COR-L47 (cell line): ENCODE data around the gene TMEM217.
A peak's percentile ranks its signal among the peaks of the same experiment; 100 is the strongest.

Experiments used
- DNase-seq: peaks from one replicate; lab custom pipeline; 2025; lab: John Stamatoyannopoulos, UW

TMEM217 gene

DNA sequence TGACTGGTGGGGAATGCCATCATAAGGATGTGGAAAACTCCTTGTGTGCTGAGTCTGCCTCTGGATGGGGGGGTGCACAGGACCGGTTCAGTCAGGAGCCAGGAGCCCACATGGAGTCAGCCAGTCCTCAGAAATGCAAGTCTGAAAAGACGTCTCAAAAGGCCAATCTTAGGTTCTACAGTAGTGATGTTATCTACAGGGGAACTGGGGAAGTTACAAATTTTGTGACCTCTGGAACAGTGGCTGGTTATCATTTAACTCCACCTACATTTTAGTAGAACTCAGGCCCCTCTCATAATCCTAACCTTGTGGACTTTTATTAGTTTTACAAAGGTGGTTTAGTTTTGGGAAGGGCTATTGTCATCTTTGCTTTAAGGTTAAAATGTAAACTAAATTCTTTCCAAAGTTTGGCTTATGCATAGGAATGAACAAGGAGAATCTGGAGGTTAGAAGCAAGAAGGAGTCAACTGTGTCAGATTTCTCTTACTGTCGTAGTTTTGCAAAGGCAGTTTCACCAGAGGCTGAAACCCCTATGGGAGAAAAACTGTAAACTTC lies 14.1 kb downstream of the TMEM217 start:
- DNase-seq: no peak

DNA sequence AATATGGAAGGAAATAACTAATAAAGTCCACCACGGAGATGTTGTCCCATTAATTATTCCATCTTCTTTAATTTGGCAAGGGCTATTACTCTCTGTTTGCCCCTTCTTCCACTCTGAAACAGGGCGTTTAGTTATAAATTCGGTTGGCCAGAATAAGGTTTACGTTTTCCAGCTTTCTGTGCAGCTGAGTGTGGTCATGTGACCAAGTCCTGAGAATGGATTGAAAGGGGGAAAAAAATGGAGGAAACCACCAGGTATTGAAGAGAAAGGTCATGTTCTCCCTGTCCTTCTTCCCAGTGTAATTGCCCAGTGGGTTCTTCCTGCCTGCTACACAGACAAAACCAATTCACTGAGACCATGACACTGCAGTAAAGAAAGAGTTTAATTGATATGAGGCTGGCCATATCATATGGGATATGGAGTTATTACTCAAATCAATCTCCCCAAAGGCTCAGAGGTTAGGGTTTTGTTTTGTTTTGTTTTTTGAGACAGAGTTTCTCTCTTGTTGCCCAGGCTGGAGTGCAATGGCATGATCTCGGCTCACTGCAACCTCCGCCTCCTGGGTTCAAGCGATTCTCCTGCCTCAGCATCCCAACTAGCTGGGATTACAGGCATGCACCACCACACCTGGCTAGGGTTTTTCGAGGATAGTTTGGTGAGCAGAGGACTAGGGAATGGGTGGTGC lies 14.7 kb downstream of the TMEM217 start:
- DNase-seq: no peak

DNA sequence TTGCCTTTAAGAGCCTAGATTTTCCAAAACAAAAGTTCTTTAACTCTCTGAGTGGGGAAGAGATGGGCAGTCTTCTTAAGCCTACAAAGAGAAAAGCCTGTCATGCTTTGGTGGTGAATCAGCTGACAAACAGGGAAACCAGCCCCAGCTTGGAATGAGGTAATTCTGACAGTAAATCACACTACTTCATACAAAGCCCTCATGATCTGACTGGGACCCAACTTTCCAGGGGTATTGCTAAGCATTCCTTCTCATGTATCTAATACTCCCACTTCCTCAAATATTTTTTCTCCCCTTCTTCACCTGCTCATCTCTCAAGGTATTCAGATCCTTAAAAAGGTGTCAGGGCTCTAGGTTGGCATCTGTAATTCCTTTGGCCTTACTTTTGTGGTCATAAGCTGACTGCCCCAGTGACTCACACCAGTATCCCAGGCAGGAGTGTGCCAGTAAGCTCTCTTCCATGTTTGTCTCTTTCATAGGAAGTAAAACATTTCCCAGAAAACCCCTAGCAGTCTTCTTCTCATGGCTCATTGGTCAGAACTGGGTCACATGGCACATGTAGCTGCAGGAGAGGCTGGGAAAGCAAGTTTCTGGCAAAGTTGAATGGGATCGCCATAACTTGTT lies 15.4 kb downstream of the TMEM217 start:
- no peak for DNase-seq

DNA sequence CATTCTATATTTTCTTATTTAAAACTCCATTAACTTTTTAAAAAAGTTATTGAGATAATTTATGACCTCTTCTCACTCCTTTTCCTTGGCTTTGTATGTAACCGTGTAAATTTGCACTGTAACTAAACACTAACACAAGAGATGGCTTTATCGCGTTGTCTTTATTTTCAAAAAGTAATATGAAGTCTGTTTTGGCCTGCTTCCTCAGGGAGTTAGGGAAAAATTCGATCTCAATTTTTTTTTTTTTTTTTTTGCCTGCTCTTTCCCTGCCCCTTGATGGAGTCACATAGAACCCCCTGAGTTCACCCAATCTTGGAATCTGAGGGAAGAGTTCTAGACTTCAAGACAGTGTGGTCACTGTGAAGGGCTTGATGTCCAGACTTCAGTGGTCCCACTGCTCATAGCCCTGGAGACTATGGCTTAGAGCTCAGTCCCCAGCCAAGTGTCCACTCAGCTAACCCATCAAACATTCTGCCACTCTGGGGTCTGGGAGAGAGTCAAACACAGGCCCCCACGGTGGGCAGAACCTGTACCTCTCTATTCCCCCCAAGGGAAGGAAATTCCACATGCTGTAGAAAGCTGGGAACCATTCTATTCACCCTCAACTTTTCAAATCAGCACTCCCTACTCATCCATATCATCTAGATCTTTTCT lies 16.0 kb downstream of the TMEM217 start:
- DNase-seq: no peak

DNA sequence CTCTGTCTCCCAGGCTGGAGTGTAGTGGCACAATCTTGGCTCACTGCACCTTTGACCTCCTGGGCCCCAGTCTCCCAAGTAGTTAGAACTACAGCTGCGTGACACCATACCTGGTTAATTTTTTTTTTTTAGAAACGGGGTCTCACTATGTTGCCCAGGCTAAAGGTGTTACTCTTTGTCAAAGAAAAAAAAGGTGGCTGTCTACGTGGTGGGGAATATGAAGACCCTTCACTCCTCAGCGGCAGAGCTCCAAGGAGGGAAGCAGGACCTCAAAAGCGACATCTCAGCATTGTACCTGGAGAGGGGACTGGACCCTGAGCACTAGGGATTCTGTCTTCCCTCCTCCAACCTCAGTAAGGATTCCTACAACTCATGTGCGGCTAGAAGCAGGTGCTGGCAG lies 16.8 kb downstream of the TMEM217 start:
- no peak for DNase-seq

DNA sequence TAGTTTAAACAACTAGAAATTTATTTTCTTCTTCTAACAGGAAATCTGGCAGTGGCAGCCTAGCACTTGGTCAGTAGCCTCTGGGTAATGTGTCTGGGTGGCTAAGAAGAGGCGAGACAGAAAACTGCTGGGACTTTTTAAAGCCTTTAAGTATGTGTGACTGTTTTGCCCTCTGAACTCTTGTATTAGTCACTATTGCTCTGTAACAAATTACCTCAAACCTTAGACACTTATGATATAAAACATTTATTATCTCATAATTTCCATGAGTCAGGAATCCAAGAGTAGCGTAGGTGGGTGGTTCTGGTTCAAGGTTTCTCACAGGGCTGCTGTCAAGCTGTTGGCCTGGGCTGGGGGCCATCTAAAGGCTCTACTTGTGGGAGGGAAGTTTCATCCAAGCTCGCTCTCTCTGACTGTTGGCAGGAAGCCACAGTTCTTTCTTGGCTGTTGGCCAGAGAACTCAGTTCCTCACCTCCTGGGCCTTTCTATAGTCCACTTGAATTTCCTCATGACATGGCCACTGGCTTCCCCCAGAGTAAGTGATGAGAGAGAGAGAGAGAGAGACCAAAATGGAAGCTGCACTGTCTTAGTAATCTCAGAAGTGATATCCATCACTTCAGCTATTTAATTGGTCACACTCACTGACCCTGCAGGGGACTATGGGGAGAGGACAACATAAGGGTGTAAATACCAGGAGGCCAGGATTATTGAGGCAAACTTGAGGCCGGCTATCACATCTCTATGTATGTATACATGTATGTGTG lies 17.8 kb downstream of the TMEM217 start:
- DNase-seq: peak; percentile 80

DNA sequence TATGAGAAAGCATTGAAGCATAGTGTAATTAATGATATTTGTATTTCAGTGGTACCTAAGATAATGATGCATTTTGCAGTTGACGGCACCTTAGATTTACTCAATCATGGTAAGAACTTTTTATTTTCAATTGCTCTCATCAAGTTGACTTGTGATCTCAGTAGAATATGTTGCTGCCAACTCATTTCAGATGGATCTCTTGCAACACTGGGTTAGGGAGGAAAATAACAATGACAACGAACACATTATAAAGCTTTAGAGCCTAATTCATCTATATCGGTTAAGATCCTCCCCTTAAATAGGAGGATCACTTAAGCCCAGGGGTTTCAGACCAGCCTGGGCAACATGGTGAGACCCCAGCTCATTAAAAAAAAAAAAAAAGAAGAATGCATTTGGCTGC lies 18.4 kb downstream of the TMEM217 start:
- no peak for DNase-seq

DNA sequence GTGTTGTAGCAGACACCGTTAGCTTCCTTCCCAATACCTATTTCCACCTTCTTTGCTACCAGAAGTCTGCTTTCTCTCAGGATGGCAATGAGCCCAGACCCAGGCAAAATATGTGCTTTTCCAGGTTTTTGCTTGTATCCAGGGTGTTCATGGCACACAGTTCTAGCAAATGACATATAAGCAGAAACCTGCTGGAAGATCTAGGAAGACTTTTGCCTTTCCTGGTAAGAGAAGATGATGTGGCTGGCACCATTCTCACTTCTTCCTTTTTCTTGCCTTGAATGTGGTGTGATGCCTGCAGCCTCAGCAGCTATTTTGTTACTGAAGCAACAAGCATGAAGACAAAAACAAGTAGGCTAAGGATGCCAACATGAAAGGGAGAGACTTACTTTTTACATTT lies 19.6 kb downstream of the TMEM217 start:
- DNase-seq: no peak

DNA sequence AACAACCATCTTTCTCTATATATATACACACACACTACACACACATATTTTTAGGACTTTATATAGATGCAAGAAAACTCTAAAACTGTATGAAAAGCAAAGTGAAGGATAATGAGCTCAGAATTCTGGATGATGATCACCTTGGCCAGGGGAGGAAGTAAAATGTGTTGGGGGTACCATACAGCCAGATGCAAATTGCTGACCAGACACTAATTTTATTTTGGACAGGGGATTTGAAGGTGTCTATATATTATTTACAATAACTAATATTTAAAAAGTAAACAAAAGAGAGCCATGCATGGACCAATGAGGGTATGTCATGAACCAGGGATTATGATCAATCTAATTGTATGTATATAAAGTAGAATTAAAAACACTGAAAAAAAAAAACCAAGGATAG lies 20.2 kb downstream of the TMEM217 start:
- DNase-seq: no peak

DNA sequence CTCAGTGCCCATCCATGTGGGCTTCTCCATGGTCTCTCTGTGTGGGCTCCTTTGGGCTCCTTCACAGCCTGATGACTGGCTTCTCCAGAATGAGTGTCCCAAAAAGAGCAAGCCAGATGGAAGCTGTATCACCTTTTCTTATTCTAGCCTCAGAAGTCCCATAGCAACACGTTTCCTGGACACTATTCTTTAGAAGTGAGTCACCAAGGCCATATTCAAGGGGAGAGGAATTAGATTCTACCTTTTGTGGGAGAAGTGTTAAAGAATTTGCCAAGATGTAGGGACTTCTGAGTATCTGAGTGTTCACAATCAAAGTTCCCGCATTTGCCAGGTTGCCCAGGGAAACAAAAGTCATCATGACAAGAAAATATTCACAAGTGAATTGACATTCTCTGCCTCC lies 21.0 kb downstream of the TMEM217 start:
- DNase-seq: no peak

DNA sequence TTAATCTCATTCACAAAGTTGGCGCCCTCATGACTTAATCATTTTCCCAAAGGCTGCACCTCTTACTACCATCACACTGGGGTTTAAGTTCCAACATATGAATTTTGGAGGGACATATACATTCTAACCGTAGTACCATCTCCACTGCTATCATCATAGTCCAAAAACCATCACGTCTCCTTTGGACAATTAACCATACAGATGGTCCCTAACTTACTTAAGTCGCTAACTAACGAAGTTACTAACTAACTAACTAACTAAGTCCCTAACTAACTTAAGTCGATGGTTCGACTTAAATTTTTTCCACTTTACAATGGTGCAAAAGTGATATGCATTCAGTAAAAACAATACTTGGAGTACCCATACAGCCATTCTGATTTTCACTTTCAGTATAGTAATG lies 24.4 kb downstream of the TMEM217 start:
- no peak for DNase-seq

DNA sequence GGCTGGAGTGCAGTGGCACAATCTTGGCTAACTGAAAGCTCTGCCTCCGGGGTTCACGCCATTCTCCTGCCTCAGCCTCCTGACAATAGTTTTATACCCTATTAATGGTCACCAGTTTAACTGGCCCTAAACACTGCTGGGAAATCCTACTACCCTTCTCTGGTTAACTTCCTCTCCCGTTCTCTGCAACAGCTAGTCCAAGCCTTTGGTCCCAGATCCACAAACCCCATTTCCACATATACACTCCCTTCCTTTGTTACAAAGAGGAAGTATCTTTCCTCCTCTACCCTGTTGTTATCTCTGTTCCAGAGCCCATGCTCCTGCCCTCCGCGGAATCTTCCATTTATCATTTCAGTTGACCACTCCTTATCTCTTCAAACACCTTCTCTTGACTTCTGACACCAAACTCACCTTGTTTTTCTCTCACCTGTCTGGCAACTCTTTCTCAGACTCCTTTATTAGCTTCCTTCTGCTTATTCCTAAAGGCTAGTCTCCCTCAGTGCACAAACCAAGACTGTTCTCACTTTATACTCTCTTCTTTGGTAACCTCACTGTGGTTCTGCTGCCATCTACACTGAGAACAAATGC lies 25.4 kb downstream of the TMEM217 start:
- DNase-seq: no peak

DNA sequence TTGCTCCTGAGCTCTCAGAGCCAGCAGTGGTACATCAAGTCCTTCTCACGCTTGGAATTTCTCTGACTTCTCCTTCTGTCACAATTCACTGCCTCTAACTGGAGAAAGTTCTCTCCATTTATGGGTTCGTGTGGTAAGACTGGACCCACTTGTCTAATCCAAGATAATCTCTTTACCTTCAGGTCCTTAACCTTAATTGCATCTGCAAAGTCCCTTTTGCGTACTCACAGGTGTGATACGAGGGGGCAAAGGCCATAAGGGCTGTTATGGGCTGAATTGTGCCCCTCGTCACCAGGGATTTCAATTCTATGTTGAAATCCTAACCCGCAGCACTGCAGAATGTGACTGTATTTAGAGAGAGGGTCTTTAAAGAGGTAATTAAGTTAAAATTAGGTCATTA lies 27.8 kb downstream of the TMEM217 start:
- no peak for DNase-seq

DNA sequence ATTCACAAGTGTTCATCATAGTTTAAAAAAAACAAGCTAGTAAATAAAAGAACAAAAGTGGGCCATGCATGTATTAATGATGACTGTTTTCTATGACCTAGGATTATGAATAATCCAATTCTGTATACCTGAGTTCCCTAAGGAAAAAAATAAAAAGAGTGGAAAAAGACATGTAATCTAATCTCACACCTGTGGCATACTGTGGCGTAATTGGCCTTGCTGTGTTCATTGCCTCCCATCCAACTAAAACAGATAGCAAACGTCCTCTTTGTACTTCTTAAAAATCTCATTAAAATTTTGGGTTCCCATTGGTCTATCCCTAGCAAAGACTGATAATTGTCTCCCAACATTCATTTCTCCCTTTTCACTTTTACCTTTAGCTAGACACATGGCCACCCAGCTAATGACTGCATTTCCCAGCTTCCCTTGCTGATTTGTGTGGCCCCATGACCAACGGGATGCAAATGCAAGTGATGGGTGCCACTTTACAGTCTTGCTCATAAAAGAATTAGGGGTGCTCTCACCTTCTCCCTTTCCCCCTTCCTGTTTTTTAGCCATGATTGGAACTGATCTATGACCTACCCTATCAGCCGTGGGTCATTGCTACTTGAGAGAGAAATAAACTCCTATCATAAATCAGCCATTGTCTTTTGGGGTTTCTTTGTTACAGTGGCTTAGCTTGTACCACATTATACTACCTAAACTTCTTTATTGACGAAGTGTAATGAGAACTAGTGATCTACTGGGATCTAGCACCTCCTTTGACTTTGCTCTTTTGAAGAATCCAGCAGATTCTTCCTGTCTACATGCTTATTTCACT lies 32.4 kb downstream of the TMEM217 start:
- DNase-seq: no peak

DNA sequence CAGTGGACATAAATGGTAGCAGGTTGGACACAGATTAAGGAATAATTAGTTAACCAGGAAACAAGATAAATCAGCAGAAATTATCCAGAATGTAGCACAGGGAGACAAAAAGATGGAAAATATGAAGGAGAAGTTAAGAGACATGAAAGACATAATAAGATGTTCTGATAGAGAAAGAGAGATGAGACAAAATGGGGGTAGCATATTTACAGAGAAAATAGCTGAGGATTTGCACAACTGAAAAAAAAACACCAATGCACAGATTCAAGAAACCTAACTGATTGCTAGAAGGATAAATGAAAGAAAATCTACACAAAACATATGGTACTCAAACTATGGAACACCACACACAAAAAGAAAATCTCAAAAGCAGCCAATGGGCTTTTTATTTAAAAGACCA lies 35.0 kb downstream of the TMEM217 start:
- no peak for DNase-seq

DNA sequence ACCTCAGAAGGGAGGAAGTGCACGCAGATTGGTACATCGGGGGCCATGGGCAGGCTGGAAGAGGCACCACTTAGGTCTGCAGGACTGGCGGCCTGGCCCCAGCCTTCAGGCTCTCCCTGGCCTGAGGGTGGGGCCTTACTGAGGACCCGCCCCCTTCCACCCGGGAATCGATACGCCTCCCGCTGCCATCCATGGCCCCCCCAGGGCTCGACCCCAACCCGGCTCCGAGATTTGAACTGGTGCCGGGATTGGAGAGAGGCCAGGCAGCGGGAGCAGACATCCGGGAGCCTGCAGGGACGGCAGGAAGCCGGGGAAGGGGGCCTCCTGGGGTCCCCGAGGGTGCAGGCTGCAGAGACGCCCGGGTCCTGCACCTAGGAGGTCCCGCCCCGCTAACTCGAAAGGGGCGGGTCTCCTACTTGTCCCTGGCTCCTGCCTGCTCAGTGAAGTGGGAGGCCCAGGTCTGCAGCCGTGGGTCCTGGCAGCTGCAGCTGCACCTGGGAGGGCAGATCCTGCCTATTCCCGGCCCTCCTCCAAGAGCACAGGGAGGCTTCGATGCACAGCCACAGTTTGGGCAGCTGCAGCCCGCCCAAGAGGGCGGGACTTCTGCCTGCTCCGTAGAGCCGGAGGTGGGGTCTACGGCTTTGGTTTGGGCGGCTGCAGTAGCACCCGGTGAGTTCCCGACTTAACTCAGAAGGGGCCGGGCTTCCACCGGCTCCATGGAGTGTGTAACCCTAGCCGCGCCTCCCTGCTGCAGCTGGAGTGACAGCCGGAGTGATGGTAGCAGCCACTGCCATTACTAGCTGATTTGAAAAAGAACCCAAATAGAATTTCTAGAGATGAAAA lies 35.6 kb downstream of the TMEM217 start:
- DNase-seq: peak; percentile 98

DNA sequence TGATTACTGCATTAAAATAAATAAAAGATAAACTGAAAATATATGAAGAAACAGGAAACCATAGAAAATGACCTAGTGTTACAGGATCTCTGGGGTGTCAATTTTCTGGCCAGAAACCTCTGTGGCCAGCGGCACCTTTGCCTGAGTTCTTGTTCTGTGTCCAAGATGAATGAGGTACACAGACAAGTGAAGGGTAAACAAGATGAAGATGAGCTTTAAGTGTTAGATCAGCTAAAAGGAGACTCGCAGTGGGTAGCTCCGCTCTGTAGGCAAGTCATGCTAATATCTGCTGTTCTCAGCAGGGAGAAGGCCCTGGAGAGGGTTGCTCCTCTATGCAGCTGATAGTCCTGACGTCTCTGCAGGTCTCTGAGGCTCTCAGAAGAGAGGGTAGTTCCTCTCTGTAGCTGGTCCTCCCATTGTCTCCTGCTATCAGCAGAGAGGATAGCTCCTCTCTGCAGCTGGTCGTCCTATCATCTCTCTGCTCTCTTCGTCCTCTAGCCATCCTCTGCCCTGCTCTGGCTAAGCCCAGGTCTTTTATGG lies 36.3 kb downstream of the TMEM217 start:
- DNase-seq: no peak

DNA sequence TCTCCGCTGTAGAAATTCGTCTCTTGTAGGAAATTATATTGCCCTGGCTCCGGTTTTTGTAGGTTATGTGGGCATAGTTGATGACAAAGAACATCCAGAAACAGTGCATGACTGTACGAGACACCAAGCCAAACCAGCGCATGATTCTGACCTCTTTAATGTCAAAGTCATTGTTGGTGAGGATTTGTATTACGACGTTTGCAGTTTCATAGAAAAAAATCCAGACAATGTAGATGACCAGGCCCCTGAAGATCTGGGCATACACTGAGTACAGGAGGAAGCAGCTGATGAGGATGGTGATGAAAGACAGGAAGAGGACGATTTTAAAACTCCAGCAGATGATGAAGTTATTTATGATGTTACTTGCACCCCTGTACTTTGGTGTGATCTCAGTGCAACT lies 39.4 kb downstream of the TMEM217 start:
- no peak for DNase-seq

DNA sequence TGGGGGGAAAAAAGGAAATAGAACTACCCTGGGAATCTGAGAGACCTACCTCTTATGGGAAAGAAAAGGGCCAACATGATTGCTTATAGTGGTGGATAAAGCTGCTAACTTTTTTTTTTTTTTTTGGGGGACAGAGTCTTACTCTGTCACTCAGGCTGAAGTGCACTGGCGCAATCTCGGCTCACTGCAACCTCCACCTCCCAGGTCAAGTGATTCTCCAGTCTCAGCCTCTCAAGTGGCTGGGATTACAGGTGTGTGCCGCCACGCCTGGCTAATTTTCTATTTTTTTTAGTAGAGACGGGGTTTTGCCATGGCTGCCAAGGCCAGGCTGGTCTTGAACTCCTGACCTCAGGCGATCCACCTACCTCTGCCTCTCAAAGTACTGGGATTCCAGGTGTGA lies 39.9 kb downstream of the TMEM217 start:
- no peak for DNase-seq

DNA sequence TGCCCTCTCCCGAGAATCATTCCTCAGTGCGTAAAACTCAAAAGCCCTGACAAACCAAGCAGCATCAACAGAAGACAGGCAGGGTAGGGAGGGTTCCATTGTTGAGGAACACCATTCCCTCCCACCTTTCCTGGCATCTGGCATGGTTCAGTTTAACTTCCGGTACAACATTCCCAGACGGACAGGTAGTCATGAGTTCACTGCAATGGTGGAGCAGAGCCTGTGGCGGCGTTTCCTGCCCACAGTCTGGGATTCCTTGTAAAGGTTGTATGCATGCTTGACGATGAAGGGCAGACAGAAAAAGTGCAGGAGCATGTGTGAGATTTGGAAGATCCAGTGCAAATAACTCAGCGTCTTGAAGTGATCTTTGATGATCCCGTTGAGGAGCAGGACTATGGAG lies 45.7 kb downstream of the TMEM217 start:
- DNase-seq: no peak
